Measurements from ENCODE around the gene LEP.

GRCh38 chr7:128215281-128215680 lies 25.8 kb upstream of the LEP start:
- TF ChIP-seq EP300 (IDR thresholded peaks at IDR 0.05; ENCODE audit: borderline replicate concordance) (no peak), CEBPB (IDR thresholded peaks at IDR 0.05) (no peak), YY1 (IDR thresholded peaks at IDR 0.05; ENCODE audit: low read depth) (no peak), REST (IDR thresholded peaks at IDR 0.05; ENCODE audit: low read depth) (no peak), MAX (IDR thresholded peaks at IDR 0.05) (no peak), USF1 (IDR thresholded peaks at IDR 0.05) (no peak), RAD21 (IDR thresholded peaks at IDR 0.05; ENCODE audit: low read depth) (no peak), FOXM1 (IDR thresholded peaks at IDR 0.05; ENCODE audit: borderline replicate concordance, low read depth) (no peak)

Measured in Ishikawa (cell line).